ENCODE results near the gene GMEB2. TPM values are rescaled to one million over a fixed set of nuclear protein-coding genes. Genes with fewer than 3 reads are reported as not detected.

GMEB2 gene
- total and polyA plus RNA-seq, 2 donors (not counting 1 experiment from before 2014, with no cell fraction given) = 6.3 to 10.9 TPM

DNA sequence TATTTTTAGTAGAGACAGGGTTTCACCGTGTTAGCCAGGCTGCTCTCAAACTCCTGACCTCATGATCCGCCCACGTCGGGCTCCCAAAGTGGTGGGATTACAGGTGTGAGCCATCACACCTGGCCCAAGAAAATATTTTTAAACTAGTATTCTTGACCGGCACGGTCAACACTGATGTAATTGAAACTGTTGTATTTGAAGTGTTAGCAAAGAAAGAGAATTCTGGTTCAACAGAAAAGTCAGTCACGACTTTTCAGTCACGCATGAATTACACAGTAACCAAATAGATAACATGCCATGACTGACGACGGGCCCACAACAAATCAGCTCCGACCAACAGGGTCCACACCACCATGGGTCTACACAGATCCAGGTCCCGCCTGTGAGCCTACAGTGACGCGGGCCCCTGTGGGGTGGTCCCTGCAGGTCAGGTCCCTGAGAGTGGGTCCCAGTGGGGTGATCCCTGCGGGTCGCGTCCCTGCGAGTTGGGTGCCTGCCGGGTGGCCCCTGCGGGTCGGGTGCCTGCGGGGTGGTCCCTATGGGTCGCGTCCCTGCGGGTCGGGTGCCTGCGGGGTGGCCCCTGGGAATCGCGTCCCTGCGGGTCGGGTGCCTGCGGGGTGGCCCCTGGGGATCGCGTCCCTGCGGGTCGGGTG, 1.0 kb downstream of the GMEB2 start:
- TF ChIP-seq, protein P1, sequence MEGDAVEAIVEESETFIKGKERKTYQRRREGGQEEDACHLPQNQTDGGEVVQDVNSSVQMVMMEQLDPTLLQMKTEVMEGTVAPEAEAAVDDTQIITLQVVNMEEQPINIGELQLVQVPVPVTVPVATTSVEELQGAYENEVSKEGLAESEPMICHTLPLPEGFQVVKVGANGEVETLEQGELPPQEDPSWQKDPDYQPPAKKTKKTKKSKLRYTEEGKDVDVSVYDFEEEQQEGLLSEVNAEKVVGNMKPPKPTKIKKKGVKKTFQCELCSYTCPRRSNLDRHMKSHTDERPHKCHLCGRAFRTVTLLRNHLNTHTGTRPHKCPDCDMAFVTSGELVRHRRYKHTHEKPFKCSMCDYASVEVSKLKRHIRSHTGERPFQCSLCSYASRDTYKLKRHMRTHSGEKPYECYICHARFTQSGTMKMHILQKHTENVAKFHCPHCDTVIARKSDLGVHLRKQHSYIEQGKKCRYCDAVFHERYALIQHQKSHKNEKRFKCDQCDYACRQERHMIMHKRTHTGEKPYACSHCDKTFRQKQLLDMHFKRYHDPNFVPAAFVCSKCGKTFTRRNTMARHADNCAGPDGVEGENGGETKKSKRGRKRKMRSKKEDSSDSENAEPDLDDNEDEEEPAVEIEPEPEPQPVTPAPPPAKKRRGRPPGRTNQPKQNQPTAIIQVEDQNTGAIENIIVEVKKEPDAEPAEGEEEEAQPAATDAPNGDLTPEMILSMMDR (conservative IDR thresholded peaks at IDR 0.05 in 1 of 2, IDR thresholded peaks at IDR 0.05 in 1 of 2; ENCODE audit: low read depth in 1 of 2, low read length in 2 of 2) = no peak
- TF ChIP-seq EZH2 (IDR thresholded peaks at IDR 0.05; ENCODE audit: low read length, missing control alignments) = no peak
- H3K4me3 ChIP-seq (replicated peaks in 1 of 4; ENCODE audit: control extremely low read depth in 1 of 4, insufficient read depth in 1 of 4, low read depth in 3 of 4, low read length in 4 of 4) = peak overlapping the region; percentile 74 to 94 (median 83)
- no peaks in the 10 kb centered on the region for H3K4me1 ChIP-seq (ENCODE audit: control insufficient read depth, extremely low read depth, insufficient read depth, low read length)
- H3K9ac ChIP-seq (ENCODE audit: insufficient read depth, low read length) = peak overlapping the region; percentile 96
- peaks cover 49% of the 10 kb centered on the region for H3K79me2 ChIP-seq (ENCODE audit: control insufficient read depth, insufficient read depth, low read length)
- H3K36me3 ChIP-seq (ENCODE audit: control insufficient read depth, insufficient read depth, low read length) = no peaks in the 10 kb centered on the region
- no peaks in the 10 kb centered on the region for H3K27me3 ChIP-seq (ENCODE audit: control insufficient read depth, insufficient read depth, low read length)
- no peaks in the 10 kb centered on the region for H3K9me3 ChIP-seq (ENCODE audit: control insufficient read depth, insufficient read depth, low read depth, low read length)
- H3K27ac ChIP-seq (ENCODE audit: insufficient read depth, low read length) = peak overlapping the region; percentile 97
- H3K4me2 ChIP-seq (ENCODE audit: extremely low read depth, insufficient read depth, low read length) = peak overlapping the region; percentile 88
- H2AFZ ChIP-seq (ENCODE audit: low read length) = no peak overlapping the region
- DNase-seq (ENCODE audit: low read depth in 2 of 2) = peak; percentile 15 to 51
- no peaks in the 10 kb centered on the region for H4K20me1 ChIP-seq (ENCODE audit: control insufficient read depth, extremely low read depth, insufficient read depth, low read length)

DNA sequence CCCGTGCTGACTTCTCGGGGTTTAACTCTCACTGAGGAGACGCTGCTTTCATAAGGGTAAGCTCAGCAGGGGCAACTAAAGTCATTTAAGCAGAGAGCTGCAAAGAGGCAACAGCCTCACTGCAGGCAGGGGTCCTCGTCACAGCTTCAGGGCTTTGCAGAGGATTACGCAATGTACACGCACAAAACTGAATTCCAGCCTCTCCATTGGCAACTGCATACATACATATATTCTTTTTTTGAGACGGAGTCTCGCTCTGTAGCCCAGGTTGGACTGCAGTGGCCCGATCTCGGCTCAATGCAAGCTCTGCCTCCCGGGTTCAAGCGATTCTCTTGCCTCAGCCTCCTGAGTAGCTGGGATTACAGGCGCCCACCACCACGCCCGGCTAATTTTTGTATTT, 2.4 kb downstream of the GMEB2 start:
- TF ChIP-seq, protein P1 (conservative IDR thresholded peaks at IDR 0.05 in 1 of 2, IDR thresholded peaks at IDR 0.05 in 1 of 2; ENCODE audit: low read depth in 1 of 2, low read length in 2 of 2) = peak in 1 of 2 donors; percentile 29
- TF ChIP-seq EZH2 (IDR thresholded peaks at IDR 0.05; ENCODE audit: low read length, missing control alignments) = no peak
- no peaks in the 10 kb centered on the region for H3K9me3 ChIP-seq (ENCODE audit: control insufficient read depth, insufficient read depth, low read depth, low read length)

DNA sequence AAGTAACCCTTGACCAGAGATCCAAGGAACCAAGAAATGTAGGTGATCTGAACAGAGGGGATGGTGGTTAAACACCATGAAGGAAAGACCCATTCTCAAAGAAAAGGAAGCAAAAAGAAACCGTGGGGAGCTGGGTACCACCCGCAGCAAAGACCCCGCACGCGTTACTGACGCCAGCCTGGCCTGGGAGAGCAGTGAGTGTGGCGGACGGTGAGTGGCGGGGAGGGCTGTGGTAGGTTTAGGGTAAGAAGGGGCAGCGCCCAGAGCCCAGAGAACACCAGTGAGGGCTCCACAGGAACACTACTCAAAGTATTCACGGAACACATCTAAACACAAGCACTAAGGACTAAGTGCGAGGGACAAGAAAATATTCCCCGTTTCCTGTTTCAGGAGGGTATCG, 4.2 kb downstream of the GMEB2 start:
- peaks cover 58% of the 10 kb centered on the region for H3K79me2 ChIP-seq (ENCODE audit: control insufficient read depth, insufficient read depth, low read length)
- no peak overlapping the region for H2AFZ ChIP-seq (ENCODE audit: low read length)
- H4K20me1 ChIP-seq (ENCODE audit: control insufficient read depth, extremely low read depth, insufficient read depth, low read length) = no peaks in the 10 kb centered on the region
- H3K27me3 ChIP-seq (ENCODE audit: control insufficient read depth, insufficient read depth, low read length) = no peaks in the 10 kb centered on the region
- no peak for DNase-seq (ENCODE audit: low read depth in 2 of 2)
- TF ChIP-seq, protein P1 (conservative IDR thresholded peaks at IDR 0.05 in 1 of 2, IDR thresholded peaks at IDR 0.05 in 1 of 2; ENCODE audit: low read depth in 1 of 2, low read length in 2 of 2) = no peak
- TF ChIP-seq EZH2 (IDR thresholded peaks at IDR 0.05; ENCODE audit: low read length, missing control alignments) = no peak
- H3K4me3 ChIP-seq (replicated peaks in 1 of 4; ENCODE audit: control extremely low read depth in 1 of 4, insufficient read depth in 1 of 4, low read depth in 3 of 4, low read length in 4 of 4) = no peak overlapping the region
- no peaks in the 10 kb centered on the region for H3K4me1 ChIP-seq (ENCODE audit: control insufficient read depth, extremely low read depth, insufficient read depth, low read length)
- H3K4me2 ChIP-seq (ENCODE audit: extremely low read depth, insufficient read depth, low read length) = no peak overlapping the region
- H3K27ac ChIP-seq (ENCODE audit: insufficient read depth, low read length) = no peak overlapping the region
- H3K9me3 ChIP-seq (ENCODE audit: control insufficient read depth, insufficient read depth, low read depth, low read length) = no peaks in the 10 kb centered on the region
- H3K36me3 ChIP-seq (ENCODE audit: control insufficient read depth, insufficient read depth, low read length) = peaks cover 5% of the 10 kb centered on the region
- H3K9ac ChIP-seq (ENCODE audit: insufficient read depth, low read length) = no peak overlapping the region

More for the DNA sequence above, 2.4 kb downstream of the GMEB2 start:
- DNase-seq (ENCODE audit: low read depth in 2 of 2) = peak in 1 of 2 donors; percentile 63
- Histone ChIP-seq H3K27me3 (ENCODE audit: control insufficient read depth, insufficient read depth, low read length) (no peaks in the 10 kb centered on the region), H4K20me1 (ENCODE audit: control insufficient read depth, extremely low read depth, insufficient read depth, low read length) (no peaks in the 10 kb centered on the region), H3K79me2 (ENCODE audit: control insufficient read depth, insufficient read depth, low read length) (peaks cover 59% of the 10 kb centered on the region), H3K9ac (ENCODE audit: insufficient read depth, low read length) (no peak overlapping the region), H3K4me2 (ENCODE audit: extremely low read depth, insufficient read depth, low read length) (no peak overlapping the region), H3K27ac (ENCODE audit: insufficient read depth, low read length) (no peak overlapping the region), H3K4me1 (ENCODE audit: control insufficient read depth, extremely low read depth, insufficient read depth, low read length) (no peaks in the 10 kb centered on the region), H2AFZ (ENCODE audit: low read length) (no peak overlapping the region), H3K36me3 (ENCODE audit: control insufficient read depth, insufficient read depth, low read length) (no peaks in the 10 kb centered on the region), H3K4me3 (replicated peaks in 1 of 4; ENCODE audit: control extremely low read depth in 1 of 4, insufficient read depth in 1 of 4, low read depth in 3 of 4, low read length in 4 of 4) (no peak overlapping the region)
